ENCODE results near the gene CCPG1.

Gene CCPG1

DNA sequence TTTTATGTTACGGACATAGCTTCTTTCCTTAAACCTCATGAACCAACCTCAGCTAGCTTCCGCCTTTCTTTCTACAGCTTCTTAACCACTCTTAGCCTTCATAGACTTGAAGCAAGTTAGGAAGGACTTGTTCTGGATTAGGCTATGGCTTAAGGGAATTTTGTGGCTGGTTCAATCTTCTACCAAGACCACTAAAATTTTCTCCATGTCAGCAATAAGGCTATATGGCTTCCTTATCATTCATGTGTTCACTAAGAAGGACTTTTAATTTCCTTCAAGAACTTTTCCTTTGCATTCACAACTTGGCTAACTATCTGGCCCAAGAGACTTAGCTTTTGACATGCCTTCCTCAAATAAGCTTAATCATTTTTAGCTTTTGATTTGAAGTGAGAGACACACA lies 24.5 kb downstream of the CCPG1 start:
- no peak for DNase-seq

DNA sequence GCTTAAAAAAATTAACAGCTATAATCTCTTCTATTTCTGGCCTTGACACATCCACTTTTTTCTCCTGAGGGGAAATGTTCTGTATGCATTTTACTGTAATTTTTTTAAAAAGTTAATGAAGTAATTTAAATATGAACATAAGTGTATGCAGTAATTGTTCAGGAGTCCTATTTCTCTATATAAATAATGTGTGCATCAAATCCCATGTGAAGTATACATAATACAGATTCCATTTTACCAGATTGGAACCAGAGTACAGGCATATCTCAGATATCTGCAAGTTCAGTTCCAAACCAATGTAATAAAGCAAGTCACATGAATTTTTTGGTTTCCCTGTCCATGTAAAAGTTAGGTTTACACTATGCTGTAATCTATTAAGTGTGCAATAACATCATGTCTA lies 26.6 kb downstream of the CCPG1 start:
- DNase-seq = no peak

DNA sequence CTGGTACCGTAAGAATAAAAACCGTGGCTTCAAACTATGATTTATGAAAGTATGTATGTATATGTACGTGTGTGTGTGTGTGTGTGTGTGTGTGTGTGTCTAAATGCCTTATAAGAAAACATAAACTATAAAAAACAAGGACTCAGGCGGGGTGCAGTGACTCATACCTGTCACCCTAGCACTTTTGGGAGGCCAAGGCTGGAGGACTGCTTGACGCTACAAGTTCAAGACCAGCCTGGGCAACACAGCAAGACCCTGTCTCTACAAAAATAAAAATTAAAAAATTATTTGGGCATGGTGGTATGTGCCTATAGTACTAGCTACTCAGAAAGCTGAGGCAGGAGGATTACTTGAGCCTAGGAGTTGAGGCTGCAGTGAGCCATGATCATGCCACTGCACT lies 29.1 kb downstream of the CCPG1 start:
- DNase-seq = no peak

DNA sequence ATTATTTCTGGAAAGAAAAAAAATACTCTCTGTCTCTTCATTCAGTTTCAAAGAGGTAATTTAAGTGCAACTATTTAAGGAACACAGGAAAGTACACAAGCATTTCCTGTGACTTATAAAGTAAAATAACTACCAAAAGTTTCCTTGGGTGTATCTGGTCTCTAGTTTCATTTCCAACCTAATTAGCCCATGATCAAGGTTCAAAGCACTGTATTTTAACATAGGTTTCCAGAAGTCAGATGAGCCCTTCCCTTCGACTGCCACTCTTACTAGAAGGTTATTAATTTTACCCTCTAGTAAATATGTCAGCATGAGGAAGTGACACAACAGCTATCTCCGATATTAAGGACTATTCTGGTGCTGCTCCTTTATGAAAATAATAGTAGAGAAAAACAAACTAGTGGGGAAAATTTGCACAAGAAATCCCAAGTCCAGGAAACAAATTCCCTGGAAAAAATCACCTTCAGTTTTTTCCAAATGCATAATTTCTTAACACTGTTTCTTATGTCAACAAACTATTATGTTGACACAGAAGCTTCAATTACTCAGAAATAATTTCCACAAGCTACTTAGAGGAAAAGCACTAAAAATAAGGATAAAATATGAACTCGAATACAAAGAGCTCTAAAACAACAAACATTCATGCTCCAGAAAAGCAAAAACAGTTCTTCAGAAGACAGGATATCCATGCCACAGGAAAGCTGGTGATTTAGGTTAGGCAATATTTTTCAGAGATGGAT lies 35.3 kb downstream of the CCPG1 start:
- DNase-seq = no peak

DNA sequence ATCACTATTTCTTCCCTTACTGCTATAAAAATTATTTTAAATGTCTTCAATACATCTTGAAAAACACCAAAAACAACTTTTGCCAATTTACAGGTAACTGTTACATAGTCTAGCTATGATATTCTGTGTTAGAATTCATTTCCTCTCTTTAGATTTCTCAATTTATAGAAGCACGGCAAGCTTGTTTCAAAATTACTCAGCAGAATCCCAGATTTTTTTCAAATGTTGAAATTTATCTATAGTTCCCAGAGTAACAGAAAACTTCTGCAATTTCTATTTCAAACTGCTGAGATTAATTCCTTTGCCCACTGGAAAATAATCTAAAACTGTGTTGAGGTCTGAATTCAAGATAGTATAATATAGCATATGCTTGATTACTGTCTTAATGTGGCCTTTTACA lies 41.2 kb downstream of the CCPG1 start:
- no peak for DNase-seq

DNA sequence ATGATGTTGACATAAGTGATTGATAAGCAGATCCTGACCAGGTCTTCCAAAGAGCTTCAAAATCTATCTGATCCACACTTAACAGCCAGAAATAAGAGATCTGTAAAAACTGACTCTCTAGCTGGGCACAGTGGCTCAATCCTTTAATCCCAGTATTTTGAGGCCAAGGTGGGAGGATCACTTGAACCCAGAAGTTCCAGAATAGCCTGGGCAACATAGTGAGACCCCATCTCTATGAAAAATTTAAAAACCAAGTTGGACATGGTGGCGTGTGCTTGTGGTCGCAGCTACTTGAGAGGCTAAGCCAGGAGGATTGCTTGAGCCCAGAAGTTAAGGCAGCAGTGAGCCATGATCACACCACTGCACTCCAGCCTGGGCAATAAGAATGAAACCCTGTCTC lies 45.5 kb downstream of the CCPG1 start:
- DNase-seq = no peak

DNA sequence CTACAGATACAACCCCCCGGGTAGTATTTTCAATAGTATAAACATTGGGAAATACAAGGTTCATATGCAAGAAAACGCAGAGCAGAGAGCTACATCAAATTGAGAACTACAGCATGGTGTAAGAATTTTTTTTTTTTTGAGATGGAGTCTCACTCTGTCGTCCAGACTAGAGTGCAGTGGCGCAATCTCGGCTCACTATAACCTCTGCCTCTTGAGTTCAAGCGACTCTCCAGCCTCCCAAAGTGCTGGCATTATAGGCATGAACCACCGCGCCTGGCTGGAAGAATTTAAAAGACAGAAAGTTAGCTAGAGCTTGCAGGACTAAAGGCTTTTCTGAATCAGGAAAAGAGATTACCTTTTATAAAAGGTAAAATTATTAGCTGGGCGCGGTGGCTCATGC lies 47.1 kb downstream of the CCPG1 start:
- no peak for DNase-seq

DNA sequence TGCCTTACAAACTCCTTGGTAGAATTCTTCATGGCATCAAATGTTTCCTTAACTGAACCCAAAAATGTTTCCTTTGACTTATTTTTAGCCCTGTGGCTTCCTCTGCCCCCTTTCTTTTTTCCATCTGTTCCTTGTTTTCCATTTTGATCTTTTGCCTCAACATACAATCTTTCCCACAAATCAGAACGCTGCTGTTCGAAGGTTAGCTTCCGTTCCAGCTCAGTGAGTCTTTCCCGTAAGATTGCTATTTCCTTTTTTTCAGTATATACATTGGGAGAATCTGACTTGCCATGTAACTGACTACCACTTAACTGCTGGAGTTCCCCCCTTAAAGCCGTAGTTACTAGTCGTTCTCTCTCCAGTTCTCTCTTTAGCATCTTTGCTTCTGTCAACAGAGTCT lies 47.9 kb downstream of the CCPG1 start:
- no peak for DNase-seq

DNA sequence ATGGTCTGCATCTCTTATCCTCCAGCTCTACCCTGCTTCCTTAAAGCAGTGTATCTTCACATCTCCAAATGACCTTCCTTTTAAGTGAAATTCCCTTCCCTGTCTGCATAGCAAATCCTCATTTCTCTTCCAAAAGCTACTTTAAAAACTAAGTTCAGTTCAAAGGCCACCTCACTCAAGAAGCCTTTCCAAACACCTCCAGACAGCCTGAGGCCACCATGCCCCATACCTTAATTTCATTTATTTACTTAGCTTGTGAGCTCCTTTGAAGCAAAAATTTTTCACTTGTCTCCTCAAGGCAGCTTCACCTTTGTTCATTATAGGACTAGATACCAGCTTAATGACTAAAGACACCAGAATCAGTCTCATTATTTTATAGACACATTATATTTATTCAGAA lies 49.7 kb downstream of the CCPG1 start:
- no peak for DNase-seq

DNA sequence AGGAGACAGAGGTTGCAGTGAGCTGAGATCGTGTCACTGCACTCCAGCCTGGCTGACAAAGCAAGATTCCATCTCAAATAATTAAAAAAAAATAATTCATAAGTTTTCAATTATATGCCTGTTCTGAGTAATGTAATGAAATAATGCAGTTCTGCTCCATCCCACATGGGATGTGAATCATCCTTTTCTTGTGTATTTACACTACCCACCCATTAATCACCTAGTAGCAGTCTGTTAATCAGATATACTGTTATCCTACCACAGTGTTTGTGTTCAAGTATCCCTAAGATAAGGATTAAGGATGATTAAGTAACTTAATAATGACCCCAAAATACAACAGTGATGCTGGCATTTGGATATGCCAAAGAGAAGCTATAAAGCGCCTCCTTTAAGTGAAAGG lies 50.4 kb downstream of the CCPG1 start:
- DNase-seq = no peak

DNA sequence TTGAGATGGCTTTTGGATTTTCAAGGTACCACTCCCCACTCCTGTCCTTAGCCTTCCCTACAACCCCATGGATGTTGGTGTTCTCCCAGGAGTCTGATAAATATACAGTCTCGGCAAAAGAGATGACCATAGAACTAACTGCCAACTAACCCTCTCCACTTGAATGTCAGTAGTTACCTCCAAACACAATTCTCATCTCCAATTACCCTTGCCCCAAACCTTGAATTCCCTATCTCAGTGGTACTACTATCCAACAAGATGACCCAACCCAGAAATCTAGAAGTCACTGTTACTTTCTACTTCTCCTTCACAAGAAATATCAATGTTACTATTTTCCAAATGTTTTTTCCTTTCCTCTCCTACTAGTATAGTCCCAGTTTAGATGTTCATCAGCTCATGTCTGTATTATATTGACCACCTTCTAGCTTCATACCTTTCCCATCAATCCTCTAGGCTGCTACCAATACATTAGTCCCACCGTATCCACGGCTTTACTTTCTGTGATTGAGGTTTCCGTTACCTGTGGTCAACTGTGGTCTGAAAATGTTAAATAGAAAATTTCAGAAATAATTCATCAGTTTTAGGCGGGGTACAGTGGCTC lies 51.1 kb downstream of the CCPG1 start:
- no peak for DNase-seq

DNA sequence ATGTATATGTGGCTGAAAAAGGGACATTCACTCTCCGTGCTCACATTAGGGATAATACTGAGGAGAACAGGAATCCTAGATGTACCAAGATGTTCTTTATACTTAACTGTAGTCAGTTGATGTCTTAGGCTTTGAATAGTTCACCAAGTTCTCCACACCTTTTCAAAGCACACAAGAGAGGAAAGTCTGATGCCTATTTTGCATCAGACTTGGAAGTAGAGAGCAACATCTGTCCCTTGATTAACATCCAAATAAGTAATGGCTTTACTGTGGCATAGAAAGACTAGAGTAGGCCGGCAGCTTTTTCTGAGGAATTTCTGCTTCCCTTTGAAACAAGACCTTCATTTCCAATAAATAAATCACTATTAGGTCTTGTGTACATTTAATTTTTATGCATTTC lies 55.1 kb downstream of the CCPG1 start:
- no peak for DNase-seq

DNA sequence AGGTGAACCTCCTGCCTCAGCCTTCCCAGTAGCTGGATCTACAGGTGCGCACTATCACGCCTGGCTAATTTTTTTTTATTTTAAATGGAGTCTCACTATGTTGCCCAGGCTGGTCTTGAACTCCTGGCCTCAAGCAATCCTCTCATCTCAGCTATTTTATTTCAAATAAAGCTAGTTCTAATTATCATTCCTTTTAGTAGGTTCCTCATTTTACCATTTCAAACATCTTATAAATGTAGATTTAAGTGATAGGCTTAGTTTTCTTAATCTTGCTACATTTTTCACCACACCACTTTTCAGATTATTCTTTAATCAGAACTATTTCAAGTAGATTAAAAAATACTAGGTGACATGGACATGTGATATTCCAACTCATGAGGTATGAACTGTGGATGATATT lies 58.9 kb downstream of the CCPG1 start:
- no peak for DNase-seq

DNA sequence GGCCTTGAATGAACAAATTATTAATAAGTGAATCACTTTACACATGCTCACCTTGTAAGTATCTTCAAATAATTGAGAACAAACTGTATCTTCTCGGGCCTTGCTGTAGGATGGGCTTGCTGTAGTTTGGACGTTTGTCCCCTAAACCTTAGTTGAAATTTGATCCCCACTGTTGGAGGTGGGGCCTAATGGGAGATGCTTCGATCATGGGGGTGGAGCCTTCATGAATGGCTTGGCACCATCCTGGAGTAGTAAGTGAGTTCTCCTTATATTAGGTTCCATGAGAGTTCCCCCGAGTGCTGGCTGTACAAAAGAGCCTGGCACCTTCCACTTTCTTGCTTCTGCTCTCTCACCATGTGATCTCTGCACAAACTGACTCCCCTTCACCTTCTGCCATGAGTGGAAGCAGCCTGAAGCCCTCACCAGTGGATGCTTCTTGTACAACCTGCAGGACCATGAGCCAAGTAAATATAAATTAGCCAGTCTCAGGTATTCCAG lies 59.8 kb downstream of the CCPG1 start:
- DNase-seq = no peak

DNA sequence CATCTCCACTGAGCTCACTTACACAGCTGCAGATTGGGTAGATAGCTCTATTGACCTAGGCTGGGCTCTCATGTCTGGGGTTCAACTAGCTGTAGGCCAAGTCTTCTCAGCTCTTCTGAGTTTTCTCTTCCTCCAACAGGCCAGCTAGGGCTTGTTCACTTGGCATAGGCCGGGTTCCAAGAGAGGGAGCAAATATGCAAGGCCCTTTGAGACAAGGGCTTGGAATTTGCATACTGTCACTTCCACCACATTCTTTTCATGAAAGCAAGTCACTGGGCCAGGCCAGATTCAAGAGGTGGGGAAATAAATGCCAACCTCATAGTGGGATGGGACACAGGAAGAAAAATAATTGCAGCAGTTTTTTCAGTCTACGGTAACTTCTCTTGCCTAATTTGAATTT lies 64.0 kb downstream of the CCPG1 start:
- no peak for DNase-seq

DNA sequence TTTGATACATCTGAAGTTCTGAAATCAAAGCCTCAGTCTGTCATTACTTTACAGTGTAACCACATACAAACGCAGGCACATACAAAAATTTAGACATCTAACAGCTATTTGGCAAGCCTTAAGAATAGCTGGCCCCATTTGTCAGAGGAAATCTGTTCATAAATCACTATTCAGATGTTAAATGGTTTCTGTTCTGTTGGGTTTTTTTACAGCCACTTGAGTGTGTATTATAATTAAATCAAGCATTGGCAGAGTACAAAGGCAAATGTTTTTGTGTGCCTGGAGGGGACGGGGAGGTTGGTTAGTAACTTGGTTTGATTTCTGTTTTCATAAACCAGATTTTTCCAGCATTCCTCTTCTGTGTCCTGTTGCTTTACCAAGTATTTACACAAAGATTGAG lies 65.0 kb downstream of the CCPG1 start:
- no peak for DNase-seq

DNA sequence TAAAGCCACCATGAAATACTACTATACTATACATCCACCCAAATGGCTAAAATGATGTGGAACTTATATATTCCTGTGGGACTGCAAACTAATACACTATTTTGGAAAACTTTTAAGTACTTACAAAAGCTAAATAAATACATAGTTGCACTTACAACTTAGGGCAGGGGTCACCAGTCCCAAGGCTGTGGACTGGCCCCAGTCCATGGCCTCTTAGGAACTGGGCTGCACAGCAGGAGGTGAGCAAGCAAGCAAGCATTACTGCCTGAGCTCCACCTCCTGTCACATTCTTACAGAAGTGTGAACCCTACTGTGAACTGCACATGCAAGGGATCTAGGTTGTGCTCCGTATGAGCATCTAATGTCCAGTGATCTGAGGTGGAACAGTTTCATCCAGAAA lies 71.0 kb downstream of the CCPG1 start:
- DNase-seq = no peak

DNA sequence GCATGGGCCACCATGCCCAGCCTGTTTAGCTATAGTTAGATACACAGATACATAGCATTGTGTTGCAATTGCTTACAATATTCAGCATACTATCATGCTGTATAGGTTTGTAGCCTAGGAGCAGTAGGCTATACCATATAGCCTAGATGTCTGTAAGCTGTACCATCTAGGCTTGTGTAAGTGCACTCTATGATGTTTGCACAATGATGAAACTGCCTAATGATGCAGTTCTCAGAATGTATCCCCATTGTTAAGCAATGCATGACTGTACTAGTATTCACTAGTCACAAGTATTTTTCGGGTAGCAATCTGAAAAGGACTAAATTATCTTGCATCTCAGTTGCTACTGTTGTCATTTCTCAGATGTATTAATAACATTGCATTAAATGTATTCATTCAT lies 73.2 kb downstream of the CCPG1 start:
- DNase-seq = no peak

DNA sequence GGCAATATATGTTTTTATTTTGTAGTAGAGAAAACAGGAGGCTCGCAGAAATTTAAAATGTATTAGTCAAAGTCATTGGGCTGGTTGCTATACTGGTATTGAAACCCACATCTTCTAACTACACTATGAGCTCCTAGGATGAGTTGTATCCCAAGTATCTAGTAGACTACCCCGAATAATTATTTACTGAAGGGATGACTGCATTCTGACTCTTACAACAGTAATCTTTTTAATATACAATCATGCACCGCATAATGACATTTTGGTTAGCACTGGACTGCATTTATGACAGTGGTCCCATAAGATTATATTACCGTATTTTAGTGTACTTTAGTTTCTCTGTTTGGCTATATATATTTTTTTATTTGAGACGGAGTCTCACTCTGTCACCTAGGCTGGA lies 73.8 kb downstream of the CCPG1 start:
- DNase-seq = no peak

DNA sequence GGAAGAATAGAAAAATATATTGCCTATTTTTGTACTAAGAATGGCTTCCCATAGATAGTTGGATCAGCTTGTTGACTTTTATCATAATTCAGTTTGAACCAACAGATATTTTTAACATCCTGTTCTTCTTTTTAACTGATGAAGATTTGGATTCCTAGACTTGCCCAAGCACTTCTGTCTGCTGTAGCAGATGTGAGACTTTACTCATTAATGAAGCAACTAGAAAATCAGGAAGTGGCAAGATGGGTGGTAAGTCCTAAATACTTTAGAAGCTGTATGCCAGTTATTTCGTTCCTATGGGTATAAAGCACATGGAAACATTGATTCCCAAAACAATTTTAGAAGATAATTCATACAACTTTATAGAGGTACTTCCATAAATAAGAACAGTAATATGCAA lies 80.8 kb downstream of the CCPG1 start:
- no peak for DNase-seq

DNA sequence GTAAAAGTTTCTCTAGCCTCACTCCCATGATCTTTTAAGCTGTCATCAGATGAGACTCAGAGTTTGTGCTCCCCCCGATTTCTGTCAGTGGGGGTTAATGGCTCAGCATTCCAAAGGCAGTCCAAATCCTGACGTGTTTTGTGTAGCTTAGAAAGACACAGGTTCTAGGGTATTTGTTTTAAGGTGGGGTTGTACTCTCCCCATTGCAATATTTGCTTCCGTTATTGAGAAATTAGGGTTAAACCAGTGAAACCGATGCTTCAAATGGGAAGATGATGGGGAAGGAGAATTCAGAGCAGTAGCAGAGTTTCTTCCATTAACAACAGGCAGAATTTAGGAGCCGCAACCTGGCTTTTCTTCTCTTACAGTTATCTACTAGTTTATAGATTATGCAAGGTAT lies 85.7 kb downstream of the CCPG1 start:
- no peak for DNase-seq

DNA sequence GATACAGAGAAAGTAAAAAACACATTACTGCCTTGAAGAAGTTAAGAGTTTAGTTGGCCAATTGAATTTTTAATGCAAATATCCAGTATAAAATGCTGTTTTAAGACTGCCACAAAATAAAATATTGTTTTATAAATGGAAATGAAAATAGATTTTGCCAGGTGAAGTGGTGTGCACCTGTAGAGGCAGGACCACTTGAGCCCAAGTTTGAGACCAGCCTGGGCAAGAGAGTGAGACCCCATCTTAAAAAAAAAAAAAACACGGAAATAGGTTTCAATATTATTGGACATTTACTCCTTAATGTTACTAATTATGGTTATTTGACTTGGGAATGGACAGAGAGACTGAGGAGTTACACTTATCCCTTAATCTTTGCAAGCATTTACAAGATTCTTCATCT lies 87.2 kb downstream of the CCPG1 start:
- no peak for DNase-seq

DNA sequence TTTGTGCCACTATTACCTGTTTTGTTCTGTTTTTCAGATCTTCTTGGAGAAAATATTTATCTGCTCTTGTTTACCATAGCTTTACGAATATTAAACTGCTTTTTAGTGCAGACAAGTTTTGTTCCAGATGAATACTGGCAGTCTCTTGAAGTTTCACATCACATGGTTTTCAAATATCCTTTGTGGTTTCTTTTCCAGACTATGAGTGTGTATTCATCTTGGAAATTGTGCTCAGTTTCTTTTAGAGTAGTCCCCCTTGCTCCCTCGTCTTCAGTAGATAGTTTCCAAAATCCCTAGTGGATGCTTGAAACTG lies 88.0 kb downstream of the CCPG1 start:
- no peak for DNase-seq

DNA sequence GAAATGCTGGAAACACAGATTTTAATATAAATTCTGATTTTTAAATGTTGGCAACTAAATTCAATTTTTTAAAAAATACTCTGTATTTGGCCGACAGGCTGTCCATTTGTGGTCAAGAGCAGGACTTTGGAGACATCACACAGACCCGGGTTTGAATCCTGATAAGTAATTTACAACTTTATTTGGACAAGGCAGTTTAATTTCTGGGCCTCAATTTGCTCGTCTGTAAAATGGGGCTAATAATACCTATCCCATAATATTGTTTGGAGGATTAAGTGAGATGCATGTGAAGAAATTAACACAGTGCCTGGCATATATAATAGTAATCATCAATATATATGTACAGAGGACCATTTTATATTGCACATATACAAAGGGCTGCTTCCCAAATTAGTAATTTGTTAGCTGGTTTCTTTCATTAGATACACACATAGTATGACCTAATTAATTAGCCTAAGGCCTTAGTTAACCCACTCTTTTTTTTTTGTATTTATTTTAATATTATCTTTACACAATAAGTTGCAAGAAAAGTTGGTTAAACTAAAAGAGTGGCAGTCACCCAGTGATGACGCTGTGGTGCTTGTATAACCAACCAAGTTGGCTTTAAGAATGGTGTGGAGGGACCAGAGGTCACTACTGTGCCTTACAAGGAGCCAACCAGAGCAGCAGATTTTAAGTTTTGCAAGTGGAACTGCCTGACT lies 88.5 kb downstream of the CCPG1 start:
- no peak for DNase-seq
